ENCODE results near the gene PGAM1. TPM values are rescaled to one million over a fixed set of nuclear protein-coding genes. Genes with fewer than 3 reads are reported as not detected.

Gene PGAM1
- 252 TPM for polyA plus RNA-seq (2013, experiment 1 of 2)
- polyA plus RNA-seq (2013, experiment 2 of 2) = 248 TPM

GRCh38 chr10:97425964-97426775, at the start of gene PGAM1:
Gene PGAM1, plus strand, starts transcription at chr10:97426191. Its CDS starts 117 bp downstream, at chr10:97426308.
- H3K27me3 ChIP-seq (ENCODE audit: control insufficient read depth in 3 of 3, insufficient read depth in 3 of 3, low read depth in 1 of 3, low read length in 3 of 3) = no peaks in the 10 kb centered on the region
- peak within 1 kb of the TSS; percentile 76 for H2BK15ac ChIP-seq (ENCODE audit: low read length)
- H3K9me3 ChIP-seq (replicated peaks in 1 of 2; ENCODE audit: control insufficient read depth in 2 of 2, insufficient read depth in 1 of 2, low read depth in 1 of 2, low read length in 2 of 2) = no peaks in the 10 kb centered on the region
- peak within 1 kb of the TSS; percentile 98 for H3K18ac ChIP-seq (ENCODE audit: low read length)
- peak within 1 kb of the TSS; percentile 86 for H2AFZ ChIP-seq (ENCODE audit: low read length)
- H3K4ac ChIP-seq (ENCODE audit: low read length) = peak within 1 kb of the TSS; percentile 84
- H2BK120ac ChIP-seq (ENCODE audit: low read depth, low read length) = peak within 1 kb of the TSS; percentile 95
- no peak within 1 kb of the TSS for H4K91ac ChIP-seq (ENCODE audit: low read depth, low read length, poor library complexity)
- H3K4me1 ChIP-seq (ENCODE audit: control insufficient read depth in 2 of 2, insufficient read depth in 1 of 2, low read depth in 1 of 2, low read length in 2 of 2) = peaks cover 6% of the 10 kb centered on the region in 2 donors
- peak within 1 kb of the TSS; percentile 94 for H3K14ac ChIP-seq (ENCODE audit: low read length)
- H3K4me3 ChIP-seq (ENCODE audit: low read length in 2 of 2) = peak within 1 kb of the TSS; percentile 98 to 100
- H3K4me2 ChIP-seq (ENCODE audit: insufficient read depth, low read length, poor library complexity, severe bottlenecking) = peak within 1 kb of the TSS; percentile 63
- peaks cover 14 to 34% of the 10 kb centered on the region in 2 donors for H3K36me3 ChIP-seq (replicated peaks in 1 of 2; ENCODE audit: control insufficient read depth in 2 of 2, insufficient read depth in 2 of 2, low read length in 2 of 2)
- WGBS, 2 donors (ENCODE audit: extremely low coverage in 2 of 2, insufficient read length in 2 of 2, insufficient replicate concordance in 1 of 2) = no CpG with 5 or more reads among the region's 90 CpGs
- no peak within 1 kb of the TSS for H2BK12ac ChIP-seq (ENCODE audit: low read length)
- H4K8ac ChIP-seq (ENCODE audit: low read depth, low read length) = peak within 1 kb of the TSS; percentile 23
- H2BK5ac ChIP-seq (ENCODE audit: low read length) = peak within 1 kb of the TSS; percentile 30
- H3K9ac ChIP-seq (ENCODE audit: low read depth, low read length, poor library complexity) = peak within 1 kb of the TSS; percentile 98
- peak; percentile 96 for DNase-seq (ENCODE audit: low spot score)
- peak within 1 kb of the TSS; percentile 59 for H2AK5ac ChIP-seq (ENCODE audit: low read depth, low read length)
- H3K23ac ChIP-seq (ENCODE audit: low read depth, low read length, poor library complexity) = peak within 1 kb of the TSS; percentile 71
- peak within 1 kb of the TSS; percentile 85 for H3K27ac ChIP-seq (replicated peaks; ENCODE audit: low read length)
- H3K79me1 ChIP-seq (ENCODE audit: low read depth, low read length) = peaks cover 4% of the 10 kb centered on the region

DNA sequence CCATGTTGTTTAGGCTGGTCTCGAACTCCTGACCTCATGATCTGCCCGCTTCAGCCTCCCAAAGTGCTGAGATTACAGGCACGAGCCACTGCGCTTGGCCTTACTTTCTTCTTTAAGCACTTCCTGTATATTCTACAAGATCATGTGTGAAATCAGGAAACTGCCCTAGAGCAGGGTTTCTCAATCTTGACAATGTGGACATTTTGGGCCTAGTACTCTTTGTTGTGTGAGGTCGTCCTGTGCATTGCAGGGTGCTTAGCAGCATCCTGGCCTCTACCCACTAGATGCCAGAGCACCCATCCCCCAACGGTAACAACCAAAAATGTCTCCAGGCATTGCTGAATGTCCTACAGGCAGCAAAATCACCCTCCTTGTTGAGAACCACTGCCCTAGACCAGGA, 49.6 kb upstream of the PGAM1 start:
- H2AFZ ChIP-seq (ENCODE audit: low read length) = no peak overlapping the region
- no peak overlapping the region for H4K91ac ChIP-seq (ENCODE audit: low read depth, low read length, poor library complexity)
- H3K4me2 ChIP-seq (ENCODE audit: insufficient read depth, low read length, poor library complexity, severe bottlenecking) = no peak overlapping the region
- no peak overlapping the region for H3K18ac ChIP-seq (ENCODE audit: low read length)
- peaks cover 4% of the 10 kb centered on the region for H3K79me1 ChIP-seq (ENCODE audit: low read depth, low read length)
- H3K9ac ChIP-seq (ENCODE audit: low read depth, low read length, poor library complexity) = no peak overlapping the region
- H3K4me1 ChIP-seq (ENCODE audit: control insufficient read depth in 2 of 2, insufficient read depth in 1 of 2, low read depth in 1 of 2, low read length in 2 of 2) = no peaks in the 10 kb centered on the region
- H2BK5ac ChIP-seq (ENCODE audit: low read length) = no peak overlapping the region
- H4K8ac ChIP-seq (ENCODE audit: low read depth, low read length) = no peak overlapping the region
- H3K4me3 ChIP-seq (ENCODE audit: low read length in 2 of 2) = peak overlapping the region in 1 of 2 donors; percentile 59
- H2BK12ac ChIP-seq (ENCODE audit: low read length) = no peak overlapping the region
- no peak overlapping the region for H3K27ac ChIP-seq (replicated peaks; ENCODE audit: low read length)
- peaks cover 46 to 85% of the 10 kb centered on the region in 2 donors for H3K36me3 ChIP-seq (replicated peaks in 1 of 2; ENCODE audit: control insufficient read depth in 2 of 2, insufficient read depth in 2 of 2, low read length in 2 of 2)
- DNase-seq (ENCODE audit: low spot score) = no peak
- H3K27me3 ChIP-seq (ENCODE audit: control insufficient read depth in 3 of 3, insufficient read depth in 3 of 3, low read depth in 1 of 3, low read length in 3 of 3) = no peaks in the 10 kb centered on the region
- H2BK120ac ChIP-seq (ENCODE audit: low read depth, low read length) = no peak overlapping the region
- no peak overlapping the region for H3K4ac ChIP-seq (ENCODE audit: low read length)
- no peak overlapping the region for H2BK15ac ChIP-seq (ENCODE audit: low read length)
- no peak overlapping the region for H3K14ac ChIP-seq (ENCODE audit: low read length)
- H3K9me3 ChIP-seq (replicated peaks in 1 of 2; ENCODE audit: control insufficient read depth in 2 of 2, insufficient read depth in 1 of 2, low read depth in 1 of 2, low read length in 2 of 2) = no peaks in the 10 kb centered on the region
- no peak overlapping the region for H2AK5ac ChIP-seq (ENCODE audit: low read depth, low read length)
- WGBS, 2 donors (ENCODE audit: extremely low coverage in 2 of 2, insufficient read length in 2 of 2, insufficient replicate concordance in 1 of 2) = no CpG with 5 or more reads among the region's 6 CpGs
- no peak overlapping the region for H3K23ac ChIP-seq (ENCODE audit: low read depth, low read length, poor library complexity)

- Histone ChIP-seq H2AK5ac (ENCODE audit: low read depth, low read length) (no peak overlapping the region), H2AFZ (ENCODE audit: low read length) (no peak overlapping the region), H3K14ac (ENCODE audit: low read length) (no peak overlapping the region), H3K9ac (ENCODE audit: low read depth, low read length, poor library complexity) (peak overlapping the region; percentile 44), H2BK12ac (ENCODE audit: low read length) (no peak overlapping the region), H3K9me3 (replicated peaks in 1 of 2; ENCODE audit: control insufficient read depth in 2 of 2, insufficient read depth in 1 of 2, low read depth in 1 of 2, low read length in 2 of 2) (peaks cover 0 to 2% of the 10 kb centered on the region in 2 donors), H3K27ac (replicated peaks; ENCODE audit: low read length) (no peak overlapping the region), H3K23ac (ENCODE audit: low read depth, low read length, poor library complexity) (no peak overlapping the region), H3K4me3 (ENCODE audit: low read length in 2 of 2) (no peak overlapping the region), H4K8ac (ENCODE audit: low read depth, low read length) (peak overlapping the region; percentile 3), H3K4me2 (ENCODE audit: insufficient read depth, low read length, poor library complexity, severe bottlenecking) (no peak overlapping the region), H2BK5ac (ENCODE audit: low read length) (no peak overlapping the region), H3K36me3 (replicated peaks in 1 of 2; ENCODE audit: control insufficient read depth in 2 of 2, insufficient read depth in 2 of 2, low read length in 2 of 2) (peaks cover 27 to 74% of the 10 kb centered on the region in 2 donors), H3K4me1 (ENCODE audit: control insufficient read depth in 2 of 2, insufficient read depth in 1 of 2, low read depth in 1 of 2, low read length in 2 of 2) (no peaks in the 10 kb centered on the region), H3K4ac (ENCODE audit: low read length) (no peak overlapping the region), H3K79me1 (ENCODE audit: low read depth, low read length) (peaks cover 2% of the 10 kb centered on the region), H3K27me3 (ENCODE audit: control insufficient read depth in 3 of 3, insufficient read depth in 3 of 3, low read depth in 1 of 3, low read length in 3 of 3) (no peaks in the 10 kb centered on the region), H2BK15ac (ENCODE audit: low read length) (no peak overlapping the region), H2BK120ac (ENCODE audit: low read depth, low read length) (no peak overlapping the region), H4K91ac (ENCODE audit: low read depth, low read length, poor library complexity) (no peak overlapping the region), H3K18ac (ENCODE audit: low read length) (peak overlapping the region; percentile 57)
- no CpG with 5 or more reads among the region's 15 CpGs for WGBS, 2 donors (ENCODE audit: extremely low coverage in 2 of 2, insufficient read length in 2 of 2, insufficient replicate concordance in 1 of 2)
- DNase-seq (ENCODE audit: low spot score) = no peak
Measured at GRCh38 chr10:97378933-97379921, 46.8 kb upstream of the PGAM1 start.

Data from neuronal stem cell (in vitro differentiated cells).